Left ventricle myocardium inferior (tissue), 1 donor: ENCODE measurements around the gene SEMA6A. TPM values are rescaled to one million over a fixed set of nuclear protein-coding genes. Genes with fewer than 3 reads are reported as not detected.

Source experiments
- DNase-seq: peaks from one replicate; pipeline ENCODE4 v3.0.0-alpha.2; 2020
- H3K27ac ChIP-seq: fragments of 200-600 bp; replicated peaks from 2 replicates; pipeline ENCODE4 v1.8.0; 2021
- H3K27me3 ChIP-seq: fragments of 200-600 bp; 2 replicates; pipeline ENCODE4 v1.8.0; 2021; ENCODE audit warnings: low read depth
- H3K36me3 ChIP-seq: fragments of 200-600 bp; 2 replicates; pipeline ENCODE4 v1.8.0; 2021
- H3K4me1 ChIP-seq: fragments of 200-600 bp; 2 replicates; pipeline ENCODE4 v1.8.0; 2021
- H3K4me3 ChIP-seq: fragments of 200-600 bp; 2 replicates; pipeline ENCODE4 v1.8.0; 2021; ENCODE audit warnings: mild to moderate bottlenecking, moderate library complexity
- H3K9me3 ChIP-seq: fragments of 200-600 bp; replicated peaks from 2 replicates; pipeline ENCODE4 v1.8.0; 2021
- intact Hi-C: fragments of 100-400 bp; cut with micrococcal nuclease; formaldehyde crosslinking; loops from one replicate; pipeline ENCODE4 v1.11.0; 2022
- total RNA-seq: library from RNA; stranded (reverse); fragmentation: NEBNext Ultra II Directional; extraction: Animal tissue kit (Norgen Biotek cat#: 25700); gene quantifications from one replicate; pipeline ENCODE4 v1.2.1, GENCODE V29; 2021
- TF ChIP-seq, protein P1 (sequence below): fragments of 200-600 bp; IDR thresholded peaks from 2 replicates; pipeline ENCODE4 v1.8.0; 2021; ENCODE audit warnings: antibody characterized with exemption, mild to moderate bottlenecking, borderline replicate concordance
- donor health status: DM: no; HTN: yes; CAD: no; lungs with severe emphysema.

The SEMA6A gene
- total RNA-seq, 1 donor from 2014 or later = 6.3 TPM

DNA sequence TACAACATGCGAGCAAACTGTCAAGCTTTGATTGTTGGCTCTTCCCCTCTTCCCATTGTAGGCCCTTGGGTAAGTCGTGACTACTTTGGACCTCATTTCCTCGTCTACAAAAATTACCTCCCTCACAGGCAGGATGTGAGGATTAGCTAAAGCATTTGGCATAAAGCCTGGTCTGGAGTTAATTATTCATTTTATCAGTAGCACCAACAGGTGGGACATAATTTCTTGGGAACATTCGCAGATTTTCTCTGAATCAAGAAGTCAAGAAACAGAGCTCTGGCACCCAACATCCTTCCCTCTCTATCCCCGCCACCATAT is 39.9 kb upstream of the SEMA6A start:
- intact Hi-C loops = no loop called here
- DNase-seq = no peak
- H3K4me3 ChIP-seq = no peak overlapping the region

DNA sequence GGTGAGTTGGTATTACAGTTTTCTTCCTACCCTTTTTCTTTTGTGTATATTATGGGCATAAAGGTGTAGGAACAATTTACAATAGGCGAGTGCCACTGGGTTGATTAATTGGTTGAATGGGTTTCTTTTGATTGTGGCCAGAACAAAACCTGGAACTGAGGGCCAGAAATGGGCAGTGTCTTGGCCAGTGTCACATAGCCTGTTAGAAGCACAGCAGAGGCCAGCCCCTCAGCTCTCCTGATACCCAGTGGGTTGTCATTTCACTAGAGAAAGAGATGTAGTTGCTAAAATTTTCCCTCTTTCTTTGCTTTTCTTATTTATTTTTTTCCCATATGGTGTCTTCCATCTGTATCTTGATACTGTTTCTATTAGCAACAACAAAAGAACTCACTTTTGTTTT is 38.8 kb upstream of the SEMA6A start:
- no peak overlapping the region for H3K27ac ChIP-seq
- H3K36me3 ChIP-seq = no peaks in the 10 kb centered on the region
- intact Hi-C loops = no loop called here
- DNase-seq = no peak
- peaks cover 6% of the 10 kb centered on the region for H3K4me1 ChIP-seq
- no peak overlapping the region for H3K4me3 ChIP-seq
- H3K27me3 ChIP-seq = no peaks in the 10 kb centered on the region
- no peaks in the 10 kb centered on the region for H3K9me3 ChIP-seq
- TF ChIP-seq, protein P1, sequence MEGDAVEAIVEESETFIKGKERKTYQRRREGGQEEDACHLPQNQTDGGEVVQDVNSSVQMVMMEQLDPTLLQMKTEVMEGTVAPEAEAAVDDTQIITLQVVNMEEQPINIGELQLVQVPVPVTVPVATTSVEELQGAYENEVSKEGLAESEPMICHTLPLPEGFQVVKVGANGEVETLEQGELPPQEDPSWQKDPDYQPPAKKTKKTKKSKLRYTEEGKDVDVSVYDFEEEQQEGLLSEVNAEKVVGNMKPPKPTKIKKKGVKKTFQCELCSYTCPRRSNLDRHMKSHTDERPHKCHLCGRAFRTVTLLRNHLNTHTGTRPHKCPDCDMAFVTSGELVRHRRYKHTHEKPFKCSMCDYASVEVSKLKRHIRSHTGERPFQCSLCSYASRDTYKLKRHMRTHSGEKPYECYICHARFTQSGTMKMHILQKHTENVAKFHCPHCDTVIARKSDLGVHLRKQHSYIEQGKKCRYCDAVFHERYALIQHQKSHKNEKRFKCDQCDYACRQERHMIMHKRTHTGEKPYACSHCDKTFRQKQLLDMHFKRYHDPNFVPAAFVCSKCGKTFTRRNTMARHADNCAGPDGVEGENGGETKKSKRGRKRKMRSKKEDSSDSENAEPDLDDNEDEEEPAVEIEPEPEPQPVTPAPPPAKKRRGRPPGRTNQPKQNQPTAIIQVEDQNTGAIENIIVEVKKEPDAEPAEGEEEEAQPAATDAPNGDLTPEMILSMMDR = no peak

More for the DNA sequence above, 39.9 kb upstream of the SEMA6A start:
- peaks cover 6% of the 10 kb centered on the region for H3K4me1 ChIP-seq
- TF ChIP-seq, protein P1 = no peak
- no peaks in the 10 kb centered on the region for H3K9me3 ChIP-seq
- H3K27ac ChIP-seq = no peak overlapping the region
- no peaks in the 10 kb centered on the region for H3K27me3 ChIP-seq
- no peaks in the 10 kb centered on the region for H3K36me3 ChIP-seq

GRCh38 chr5:116612431-116612830 is 37.8 kb upstream of the SEMA6A start:
- no peak for DNase-seq
- TF ChIP-seq, protein P1 = no peak
- no peaks in the 10 kb centered on the region for H3K27me3 ChIP-seq
- no peak overlapping the region for H3K27ac ChIP-seq
- H3K4me3 ChIP-seq = no peak overlapping the region
- no peaks in the 10 kb centered on the region for H3K9me3 ChIP-seq
- H3K36me3 ChIP-seq = no peaks in the 10 kb centered on the region
- intact Hi-C loops = no loop called here
- H3K4me1 ChIP-seq = peaks cover 6% of the 10 kb centered on the region

- peak; percentile 16 for DNase-seq
- H3K4me1 ChIP-seq = no peaks in the 10 kb centered on the region
- intact Hi-C loops = no loop called here
Measured at GRCh38 chr5:116605310-116606070, 30.9 kb upstream of the SEMA6A start.

GRCh38 chr5:116604805-116605204 is 30.2 kb upstream of the SEMA6A start:
- Histone ChIP-seq H3K36me3 (no peaks in the 10 kb centered on the region), H3K27ac (no peak overlapping the region), H3K27me3 (no peaks in the 10 kb centered on the region), H3K4me1 (no peaks in the 10 kb centered on the region), H3K4me3 (no peak overlapping the region), H3K9me3 (no peaks in the 10 kb centered on the region)
- intact Hi-C loops = no loop called here
- TF ChIP-seq, protein P1 = no peak
- no peak for DNase-seq

More at GRCh38 chr5:116605310-116606070, 30.9 kb upstream of the SEMA6A start:
- no peak overlapping the region for H3K4me3 ChIP-seq
- no peaks in the 10 kb centered on the region for H3K27me3 ChIP-seq
- TF ChIP-seq, protein P1 = no peak
- no peak overlapping the region for H3K27ac ChIP-seq
- H3K36me3 ChIP-seq = no peaks in the 10 kb centered on the region
- no peaks in the 10 kb centered on the region for H3K9me3 ChIP-seq
